Activated naive CD4-positive, alpha-beta T cell treated with anti-CD3 and anti-CD28 coated beads, Interleukin-2, amount 10 ng/mL, durations not matched to agents 7 days and 5 days (primary cell): ENCODE measurements around the gene CLCNKA.

Experiments used
- CTCF ChIA-PET: fragments of 350-600 bp; sonication (Branson Sonifier 250); formaldehyde crosslinking; loops from one replicate; lab custom pipeline; 2021; ENCODE audit warnings: antibody characterized with exemption; lab: Charles Lee
- DNase-seq: peaks from one replicate; pipeline ENCODE4 v3.0.0-alpha.2; 2020
- H3K27ac Mint-ChIP-seq: one replicate; pipeline ENCODE4 v1.8.0; 2021; ENCODE audit warnings: mild to moderate bottlenecking, moderate library complexity, mixed read lengths
- H3K27me3 Mint-ChIP-seq: one replicate; pipeline ENCODE4 v1.8.0; 2021; ENCODE audit warnings: mild to moderate bottlenecking, mixed read lengths
- H3K36me3 Mint-ChIP-seq: one replicate; pipeline ENCODE4 v1.8.0; 2021; ENCODE audit warnings: mixed read lengths
- H3K4me1 Mint-ChIP-seq: one replicate; pipeline ENCODE4 v1.8.0; 2021; ENCODE audit warnings: mixed read lengths
- H3K4me3 Mint-ChIP-seq: one replicate; pipeline ENCODE4 v1.8.0; 2021; ENCODE audit warnings: mild to moderate bottlenecking, moderate library complexity, mixed read lengths
- H3K9me3 Mint-ChIP-seq: one replicate; pipeline ENCODE4 v1.8.0; 2021; ENCODE audit warnings: mixed read lengths

Gene CLCNKA

GRCh38 chr1:16007671-16008341 is 14.0 kb upstream of the CLCNKA start:
- DNase-seq, result no peak
- Mint-ChIP-seq H3K27me3 (peaks cover 43% of the 10 kb centered on the region), H3K27ac (no peak overlapping the region), H3K4me1 (peaks cover 4% of the 10 kb centered on the region), H3K4me3 (no peak overlapping the region), H3K36me3 (no peaks in the 10 kb centered on the region), H3K9me3 (no peaks in the 10 kb centered on the region)
- CTCF ChIA-PET, result interaction anchor here (0.8 to 6.1 kb wide), 15 partner anchors 17 to 219 kb away, joined by 3 to 47 read pairs (median 4); no protein-coding TSS in a partner anchor

- Mint-ChIP-seq H3K4me1 (peaks cover 4% of the 10 kb centered on the region), H3K36me3 (no peaks in the 10 kb centered on the region), H3K27ac (no peak overlapping the region), H3K27me3 (peaks cover 50% of the 10 kb centered on the region), H3K9me3 (no peaks in the 10 kb centered on the region), H3K4me3 (no peak overlapping the region)
- CTCF ChIA-PET, result interaction anchor here (0.6 to 6.1 kb wide), 10 partner anchors 10 to 218 kb away, joined by 3 to 47 read pairs (median 6); no protein-coding TSS in a partner anchor
- peak; percentile 82 for DNase-seq
These were observed 12.8 kb upstream of the CLCNKA start for GRCh38 chr1:16009030-16009460.

- Mint-ChIP-seq H3K27me3 (peaks cover 54% of the 10 kb centered on the region), H3K9me3 (no peaks in the 10 kb centered on the region), H3K4me1 (peaks cover 4% of the 10 kb centered on the region), H3K36me3 (no peaks in the 10 kb centered on the region), H3K4me3 (no peak overlapping the region), H3K27ac (peak overlapping the region; percentile 50)
- DNase-seq, result no peak
- CTCF ChIA-PET, result interaction anchor here (0.6 to 6.1 kb wide), 12 partner anchors 8 to 219 kb away, joined by 3 to 47 read pairs (median 4); no protein-coding TSS in a partner anchor
These were observed 12.2 kb upstream of the CLCNKA start for GRCh38 chr1:16009678-16010077.

GRCh38 chr1:16010837-16011236 is 11.0 kb upstream of the CLCNKA start:
- CTCF ChIA-PET, result interaction anchor here (0.9 to 6.1 kb wide), 8 partner anchors 8 to 219 kb away, joined by 3 to 47 read pairs (median 4); partner anchors contain the start of gene FAM131C
- no peak overlapping the region for H3K27ac Mint-ChIP-seq
- H3K9me3 Mint-ChIP-seq, result no peaks in the 10 kb centered on the region
- DNase-seq, result no peak
- H3K4me1 Mint-ChIP-seq, result peaks cover 4% of the 10 kb centered on the region
- no peak overlapping the region for H3K4me3 Mint-ChIP-seq
- peaks cover 59% of the 10 kb centered on the region for H3K27me3 Mint-ChIP-seq
- H3K36me3 Mint-ChIP-seq, result no peaks in the 10 kb centered on the region

GRCh38 chr1:16011936-16012589 is 9.8 kb upstream of the CLCNKA start:
- DNase-seq, result no peak
- CTCF ChIA-PET, result interaction anchor here (0.7 to 6.1 kb wide), 5 partner anchors 14 to 221 kb away, joined by 3 to 33 read pairs (median 4); no protein-coding TSS in a partner anchor
- no peaks in the 10 kb centered on the region for H3K36me3 Mint-ChIP-seq
- H3K27me3 Mint-ChIP-seq, result peaks cover 49% of the 10 kb centered on the region
- H3K9me3 Mint-ChIP-seq, result no peaks in the 10 kb centered on the region
- peaks cover 4% of the 10 kb centered on the region for H3K4me1 Mint-ChIP-seq
- H3K4me3 Mint-ChIP-seq, result no peak overlapping the region
- H3K27ac Mint-ChIP-seq, result no peak overlapping the region

- CTCF ChIA-PET, result interaction anchor here (0.8 to 6.1 kb wide), 5 partner anchors 13 to 218 kb away, joined by 3 to 33 read pairs (median 3); no protein-coding TSS in a partner anchor
- Mint-ChIP-seq H3K9me3 (no peaks in the 10 kb centered on the region), H3K27ac (no peak overlapping the region), H3K4me1 (peaks cover 4% of the 10 kb centered on the region), H3K36me3 (no peaks in the 10 kb centered on the region), H3K27me3 (peaks cover 49% of the 10 kb centered on the region), H3K4me3 (no peak overlapping the region)
- DNase-seq, result peak; percentile 53
These were observed 9.1 kb upstream of the CLCNKA start for GRCh38 chr1:16012590-16013219.

GRCh38 chr1:16013220-16013907 is 8.5 kb upstream of the CLCNKA start:
- Mint-ChIP-seq H3K4me1 (peaks cover 4% of the 10 kb centered on the region), H3K27ac (no peak overlapping the region), H3K27me3 (peaks cover 50% of the 10 kb centered on the region), H3K36me3 (no peaks in the 10 kb centered on the region), H3K4me3 (no peak overlapping the region), H3K9me3 (no peaks in the 10 kb centered on the region)
- peak; percentile 41 for DNase-seq
- CTCF ChIA-PET, result interaction anchor here (0.8 to 1.4 kb wide), 3 partner anchors 12 to 218 kb away, joined by 3 read pairs; no protein-coding TSS in a partner anchor

GRCh38 chr1:16013908-16014258 is 8.0 kb upstream of the CLCNKA start:
- CTCF ChIA-PET, result interaction anchor here (1.3 kb wide), 1 partner anchor 219 kb away, joined by 3 read pairs; no protein-coding TSS in a partner anchor
- no peak overlapping the region for H3K4me3 Mint-ChIP-seq
- no peak for DNase-seq

GRCh38 chr1:16014509-16015482 is 7.0 kb upstream of the CLCNKA start:
- DNase-seq, result no peak
- H3K36me3 Mint-ChIP-seq, result no peaks in the 10 kb centered on the region
- H3K4me1 Mint-ChIP-seq, result peaks cover 4% of the 10 kb centered on the region
- H3K27me3 Mint-ChIP-seq, result peaks cover 50% of the 10 kb centered on the region
- no peak overlapping the region for H3K27ac Mint-ChIP-seq
- H3K4me3 Mint-ChIP-seq, result no peak overlapping the region
- no peaks in the 10 kb centered on the region for H3K9me3 Mint-ChIP-seq
- CTCF ChIA-PET, result no interaction called here

More at GRCh38 chr1:16013908-16014258, 8.0 kb upstream of the CLCNKA start:
- Mint-ChIP-seq H3K9me3 (no peaks in the 10 kb centered on the region), H3K27ac (no peak overlapping the region), H3K27me3 (peaks cover 53% of the 10 kb centered on the region), H3K4me1 (peaks cover 4% of the 10 kb centered on the region), H3K36me3 (no peaks in the 10 kb centered on the region)

GRCh38 chr1:16015491-16015890 is 6.3 kb upstream of the CLCNKA start:
- no peak overlapping the region for H3K27ac Mint-ChIP-seq
- H3K4me1 Mint-ChIP-seq, result peaks cover 4% of the 10 kb centered on the region
- no peaks in the 10 kb centered on the region for H3K9me3 Mint-ChIP-seq
- peaks cover 50% of the 10 kb centered on the region for H3K27me3 Mint-ChIP-seq
- no peak for DNase-seq
- no peaks in the 10 kb centered on the region for H3K36me3 Mint-ChIP-seq
- H3K4me3 Mint-ChIP-seq, result no peak overlapping the region
- CTCF ChIA-PET, result no interaction called here

GRCh38 chr1:16015960-16016901 is 5.6 kb upstream of the CLCNKA start:
- no peak overlapping the region for H3K27ac Mint-ChIP-seq
- CTCF ChIA-PET, result interaction anchor here (0.6 kb wide), 1 partner anchor 28 kb away, joined by 3 read pairs; no protein-coding TSS in a partner anchor

GRCh38 chr1:16017076-16017460 is 4.8 kb upstream of the CLCNKA start:
- CTCF ChIA-PET, result interaction anchor here (0.6 kb wide), 1 partner anchor 27 kb away, joined by 3 read pairs; no protein-coding TSS in a partner anchor
- Mint-ChIP-seq H3K4me3 (no peak overlapping the region), H3K27ac (no peak overlapping the region), H3K36me3 (no peaks in the 10 kb centered on the region), H3K9me3 (no peaks in the 10 kb centered on the region), H3K27me3 (peaks cover 48% of the 10 kb centered on the region), H3K4me1 (peaks cover 4% of the 10 kb centered on the region)
- DNase-seq, result no peak

More at GRCh38 chr1:16015960-16016901, 5.6 kb upstream of the CLCNKA start:
- Mint-ChIP-seq H3K9me3 (no peaks in the 10 kb centered on the region), H3K36me3 (no peaks in the 10 kb centered on the region), H3K27me3 (peaks cover 47% of the 10 kb centered on the region), H3K4me1 (peaks cover 4% of the 10 kb centered on the region), H3K4me3 (no peak overlapping the region)
- no peak for DNase-seq
